CD4-positive, CD25-positive, alpha-beta regulatory T cell (primary cell): ENCODE data around the gene TMEM132C. TPM values are rescaled to one million over a fixed set of nuclear protein-coding genes. Genes with fewer than 3 reads are reported as not detected.

Source experiments
- ATAC-seq, 2 donors: fragments of 150-1000 bp; cut with Tn5 transposase; one replicate each; pipeline ENCODE4 v1.10.0; 2021; ENCODE audit warnings: low read depth in 2 of 2, moderate number of reproducible peaks in 2 of 2, moderate library complexity in 1 of 2
- DNase-seq, 3 donors: peaks; one replicate each; pipeline versions ENCODE4 v3.0.0 to v3.0.0-alpha.2; 2012 to 2022; ENCODE audit warnings: mixed read lengths in 1 of 3
- H3K27ac ChIP-seq: one replicate; pipeline ENCODE4 v1.7.0; 2013; ENCODE audit warnings: mild to moderate bottlenecking, low read length; ENCODE audit not compliant: insufficient read depth, poor library complexity, severe bottlenecking
- H3K27me3 ChIP-seq: one replicate; pipeline ENCODE4 v1.7.0; 2013; ENCODE audit warnings: low read length; ENCODE audit not compliant: control insufficient read depth, insufficient read depth
- H3K36me3 ChIP-seq: one replicate; pipeline ENCODE4 v1.7.0; 2013; ENCODE audit warnings: mild to moderate bottlenecking, low read length, moderate library complexity; ENCODE audit not compliant: control insufficient read depth, insufficient read depth
- H3K4me1 ChIP-seq: 2 replicates; pipeline ENCODE4 v1.7.0; 2013; ENCODE audit warnings: mild to moderate bottlenecking, low read length; ENCODE audit not compliant: insufficient read depth, control insufficient read depth, poor library complexity, severe bottlenecking
- H3K4me3 ChIP-seq: one replicate; pipeline ENCODE4 v1.7.0; 2013; ENCODE audit warnings: low read depth, mild to moderate bottlenecking, low read length, moderate library complexity
- H3K9me3 ChIP-seq, 2 experiments: 1 replicate in 1 of 2; 2 replicates in 1 of 2; pipeline ENCODE4 v1.7.0; 2013; ENCODE audit warnings: low read length in 2 of 2, mild to moderate bottlenecking in 1 of 2, moderate library complexity in 1 of 2; ENCODE audit not compliant: control insufficient read depth in 2 of 2
- H3K27ac Mint-ChIP-seq, 3 donors: one replicate each; pipeline ENCODE4 v1.8.0; 2020 to 2022; ENCODE audit warnings: mild to moderate bottlenecking in 3 of 3, mixed read lengths in 3 of 3, moderate library complexity in 2 of 3
- H3K27me3 Mint-ChIP-seq: one replicate; pipeline ENCODE4 v1.8.0; 2022; ENCODE audit warnings: mild to moderate bottlenecking, mixed read lengths
- H3K36me3 Mint-ChIP-seq: one replicate; pipeline ENCODE4 v1.8.0; 2020; ENCODE audit warnings: mixed read lengths
- H3K4me1 Mint-ChIP-seq, 4 donors: one replicate each; pipeline ENCODE4 v1.8.0; 2020 to 2022; ENCODE audit warnings: mixed read lengths in 4 of 4, mild to moderate bottlenecking in 1 of 4
- H3K4me3 Mint-ChIP-seq, 4 donors: one replicate each; pipeline ENCODE4 v1.8.0; 2020 to 2022; ENCODE audit warnings: mild to moderate bottlenecking in 4 of 4, mixed read lengths in 4 of 4, moderate library complexity in 3 of 4
- H3K9me3 Mint-ChIP-seq, 7 donors: one replicate each; pipeline ENCODE4 v1.8.0; 2020 to 2022; ENCODE audit warnings: mixed read lengths in 7 of 7, mild to moderate bottlenecking in 3 of 7, moderate library complexity in 2 of 7
- polyA plus RNA-seq, 4 donors: library from polyadenylated mRNA; unstranded; fragments of 300-500 nt; fragmentation: Illumina TruSeq; gene quantifications; one replicate each; pipeline ENCODE4 v1.2.3, GENCODE V29; 2021
- total RNA-seq: library from RNA; stranded (reverse); gene quantifications from one replicate; pipeline ENCODE4 v1.2.3, GENCODE V29; 2022

The TMEM132C gene
- total and polyA plus RNA-seq, 5 donors from 2014 or later: 0.06 TPM; not detected in 4

GRCh38 chr12:128685903-128686475 lies 419.0 kb downstream of the TMEM132C start:
- Mint-ChIP-seq H3K36me3 (no peaks in the 10 kb centered on the region), H3K4me1 (no peaks in the 10 kb centered on the region), H3K9me3 (peaks cover 0 to 3% (median 0%) of the 10 kb centered on the region in 7 donors), H3K4me3 (no peak overlapping the region), H3K27me3 (no peaks in the 10 kb centered on the region), H3K27ac (peak overlapping the region in 1 of 3 donors; percentile 41)
- no peaks in the 10 kb centered on the region for H3K27me3 ChIP-seq
- H3K36me3 ChIP-seq: no peaks in the 10 kb centered on the region
- ATAC-seq (no peak), DNase-seq (no peak)
- no peaks in the 10 kb centered on the region for H3K4me1 ChIP-seq
- H3K27ac ChIP-seq: no peak overlapping the region
- H3K9me3 ChIP-seq: no peaks in the 10 kb centered on the region
- no peak overlapping the region for H3K4me3 ChIP-seq

- no peaks in the 10 kb centered on the region for H3K4me1 Mint-ChIP-seq
- H3K4me1 ChIP-seq: no peaks in the 10 kb centered on the region
- ATAC-seq: no peak
- no peak overlapping the region for H3K4me3 ChIP-seq
- H3K36me3 ChIP-seq: no peaks in the 10 kb centered on the region
- H3K9me3 ChIP-seq: no peaks in the 10 kb centered on the region
- H3K27me3 ChIP-seq: no peaks in the 10 kb centered on the region
- no peak overlapping the region for H3K27ac ChIP-seq
- no peak overlapping the region for H3K4me3 Mint-ChIP-seq
- no peaks in the 10 kb centered on the region for H3K36me3 Mint-ChIP-seq
- H3K27me3 Mint-ChIP-seq: no peaks in the 10 kb centered on the region
- no peak overlapping the region for H3K27ac Mint-ChIP-seq
- H3K9me3 Mint-ChIP-seq: peaks cover 0 to 3% (median 0%) of the 10 kb centered on the region in 7 donors
- no peak for DNase-seq
Measured at GRCh38 chr12:128687851-128688250, 420.9 kb downstream of the TMEM132C start.

GRCh38 chr12:128690641-128691040 lies 423.7 kb downstream of the TMEM132C start:
- no peaks in the 10 kb centered on the region for H3K36me3 ChIP-seq
- no peaks in the 10 kb centered on the region for H3K27me3 ChIP-seq
- Mint-ChIP-seq H3K27ac (no peak overlapping the region), H3K4me3 (no peak overlapping the region), H3K4me1 (no peaks in the 10 kb centered on the region), H3K27me3 (no peaks in the 10 kb centered on the region), H3K9me3 (peaks cover 0 to 3% (median 0%) of the 10 kb centered on the region in 7 donors), H3K36me3 (no peaks in the 10 kb centered on the region)
- H3K9me3 ChIP-seq: no peaks in the 10 kb centered on the region
- no peak overlapping the region for H3K27ac ChIP-seq
- no peak overlapping the region for H3K4me3 ChIP-seq
- no peak for DNase-seq
- no peaks in the 10 kb centered on the region for H3K4me1 ChIP-seq
- no peak for ATAC-seq

- no peaks in the 10 kb centered on the region for H3K36me3 Mint-ChIP-seq
- H3K4me1 Mint-ChIP-seq: no peaks in the 10 kb centered on the region
- H3K27ac Mint-ChIP-seq: no peak overlapping the region
- H3K27ac ChIP-seq: no peak overlapping the region
- peaks cover 0 to 3% of the 10 kb centered on the region in 2 experiments for H3K9me3 ChIP-seq
- no peak overlapping the region for H3K4me3 ChIP-seq
- no peak overlapping the region for H3K4me3 Mint-ChIP-seq
- H3K4me1 ChIP-seq: no peaks in the 10 kb centered on the region
- H3K27me3 ChIP-seq: no peaks in the 10 kb centered on the region
- peaks cover 0 to 11% (median 4%) of the 10 kb centered on the region in 7 donors for H3K9me3 Mint-ChIP-seq
- H3K36me3 ChIP-seq: no peaks in the 10 kb centered on the region
- H3K27me3 Mint-ChIP-seq: no peaks in the 10 kb centered on the region
- DNase-seq: no peak
- ATAC-seq: no peak
Measured at GRCh38 chr12:128693115-128693514, 426.1 kb downstream of the TMEM132C start.

- H3K4me1 Mint-ChIP-seq: no peaks in the 10 kb centered on the region
- Histone ChIP-seq H3K9me3 (peaks cover 0 to 3% of the 10 kb centered on the region in 2 experiments), H3K4me3 (no peak overlapping the region), H3K4me1 (no peaks in the 10 kb centered on the region), H3K27me3 (no peaks in the 10 kb centered on the region), H3K27ac (no peak overlapping the region), H3K36me3 (no peaks in the 10 kb centered on the region)
- H3K36me3 Mint-ChIP-seq: no peaks in the 10 kb centered on the region
- no peak for ATAC-seq
- DNase-seq: no peak
- H3K27ac Mint-ChIP-seq: no peak overlapping the region
- no peaks in the 10 kb centered on the region for H3K27me3 Mint-ChIP-seq
- no peak overlapping the region for H3K4me3 Mint-ChIP-seq
- peaks cover 0 to 11% (median 4%) of the 10 kb centered on the region in 7 donors for H3K9me3 Mint-ChIP-seq
Measured at GRCh38 chr12:128693771-128694170, 426.8 kb downstream of the TMEM132C start.

GRCh38 chr12:128694445-128694844 lies 427.5 kb downstream of the TMEM132C start:
- DNase-seq: no peak
- ATAC-seq: no peak
- H3K27ac ChIP-seq: no peak overlapping the region
- H3K36me3 ChIP-seq: no peaks in the 10 kb centered on the region
- no peaks in the 10 kb centered on the region for H3K27me3 ChIP-seq
- Mint-ChIP-seq H3K27ac (peak overlapping the region in 1 of 3 donors; percentile 16), H3K9me3 (peaks cover 0 to 11% (median 5%) of the 10 kb centered on the region in 7 donors), H3K27me3 (no peaks in the 10 kb centered on the region), H3K4me1 (no peaks in the 10 kb centered on the region), H3K36me3 (no peaks in the 10 kb centered on the region), H3K4me3 (no peak overlapping the region)
- H3K4me3 ChIP-seq: no peak overlapping the region
- H3K4me1 ChIP-seq: no peaks in the 10 kb centered on the region
- H3K9me3 ChIP-seq: peaks cover 0 to 3% of the 10 kb centered on the region in 2 experiments

- no peak overlapping the region for H3K4me3 Mint-ChIP-seq
- H3K27me3 ChIP-seq: no peaks in the 10 kb centered on the region
- H3K36me3 Mint-ChIP-seq: no peaks in the 10 kb centered on the region
- no peak overlapping the region for H3K27ac Mint-ChIP-seq
- no peaks in the 10 kb centered on the region for H3K4me1 Mint-ChIP-seq
- H3K4me1 ChIP-seq: no peaks in the 10 kb centered on the region
- H3K9me3 Mint-ChIP-seq: peaks cover 0 to 11% (median 4%) of the 10 kb centered on the region in 7 donors
- DNase-seq (no peak), ATAC-seq (no peak)
- H3K27me3 Mint-ChIP-seq: no peaks in the 10 kb centered on the region
- H3K4me3 ChIP-seq: no peak overlapping the region
- H3K36me3 ChIP-seq: no peaks in the 10 kb centered on the region
- peaks cover 0 to 3% of the 10 kb centered on the region in 2 experiments for H3K9me3 ChIP-seq
- H3K27ac ChIP-seq: no peak overlapping the region
Measured at GRCh38 chr12:128695697-128696096, 428.7 kb downstream of the TMEM132C start.

GRCh38 chr12:128698301-128698972 lies 431.5 kb downstream of the TMEM132C start:
- DNase-seq (no peak), ATAC-seq (no peak)
- Mint-ChIP-seq H3K36me3 (no peaks in the 10 kb centered on the region), H3K9me3 (peaks cover 2 to 11% (median 4%) of the 10 kb centered on the region in 7 donors), H3K27ac (no peak overlapping the region), H3K4me1 (no peaks in the 10 kb centered on the region), H3K4me3 (no peak overlapping the region), H3K27me3 (no peaks in the 10 kb centered on the region)
- Histone ChIP-seq H3K36me3 (no peaks in the 10 kb centered on the region), H3K4me3 (no peak overlapping the region), H3K27me3 (no peaks in the 10 kb centered on the region), H3K4me1 (no peaks in the 10 kb centered on the region), H3K9me3 (peaks cover 0 to 3% of the 10 kb centered on the region in 2 experiments), H3K27ac (no peak overlapping the region)
